Activated CD4-positive, alpha-beta memory T cell treated with anti-CD3 and anti-CD28 coated beads, Interleukin-2, amount 10 ng/mL, durations not matched to agents 7 days and 5 days (primary cell): Measurements from ENCODE around the gene SLC25A51. TPM values are rescaled to one million over a fixed set of nuclear protein-coding genes. Genes with fewer than 3 reads are reported as not detected.

Source experiments
- CTCF ChIA-PET: fragments of 350-600 bp; sonication (Branson Sonifier 250); formaldehyde crosslinking; loops from one replicate; lab custom pipeline; 2021; ENCODE audit warnings: antibody characterized with exemption, inconsistent platforms; lab: Charles Lee
- POLR2A ChIA-PET: fragments of 350-600 bp; sonication (Branson Sonifier 250); formaldehyde crosslinking; loops from one replicate; lab custom pipeline; 2021; ENCODE audit warnings: antibody characterized with exemption; lab: Charles Lee
- DNase-seq: peaks from one replicate; pipeline ENCODE4 v3.0.0-alpha.2; 2020
- H3K27ac Mint-ChIP-seq: one replicate; pipeline ENCODE4 v1.8.0; 2021; ENCODE audit warnings: mild to moderate bottlenecking, mixed read lengths
- H3K27me3 Mint-ChIP-seq: one replicate; pipeline ENCODE4 v1.8.0; 2021; ENCODE audit warnings: mixed read lengths
- H3K36me3 Mint-ChIP-seq: one replicate; pipeline ENCODE4 v1.8.0; 2021; ENCODE audit warnings: low read depth, mixed read lengths
- H3K4me1 Mint-ChIP-seq: one replicate; pipeline ENCODE4 v1.8.0; 2021; ENCODE audit warnings: mixed read lengths
- H3K4me3 Mint-ChIP-seq: one replicate; pipeline ENCODE4 v1.8.0; 2021; ENCODE audit warnings: mild to moderate bottlenecking, mixed read lengths
- H3K9me3 Mint-ChIP-seq: one replicate; pipeline ENCODE4 v1.8.0; 2021; ENCODE audit warnings: mixed read lengths
- total RNA-seq, 2 experiments: library from RNA; stranded (reverse); gene quantifications; one replicate each; pipeline ENCODE4 v1.2.3, GENCODE V29; 2021

Gene SLC25A51
- total RNA-seq, 2 experiments from 2014 or later = 28.4 to 29.3 TPM

DNA sequence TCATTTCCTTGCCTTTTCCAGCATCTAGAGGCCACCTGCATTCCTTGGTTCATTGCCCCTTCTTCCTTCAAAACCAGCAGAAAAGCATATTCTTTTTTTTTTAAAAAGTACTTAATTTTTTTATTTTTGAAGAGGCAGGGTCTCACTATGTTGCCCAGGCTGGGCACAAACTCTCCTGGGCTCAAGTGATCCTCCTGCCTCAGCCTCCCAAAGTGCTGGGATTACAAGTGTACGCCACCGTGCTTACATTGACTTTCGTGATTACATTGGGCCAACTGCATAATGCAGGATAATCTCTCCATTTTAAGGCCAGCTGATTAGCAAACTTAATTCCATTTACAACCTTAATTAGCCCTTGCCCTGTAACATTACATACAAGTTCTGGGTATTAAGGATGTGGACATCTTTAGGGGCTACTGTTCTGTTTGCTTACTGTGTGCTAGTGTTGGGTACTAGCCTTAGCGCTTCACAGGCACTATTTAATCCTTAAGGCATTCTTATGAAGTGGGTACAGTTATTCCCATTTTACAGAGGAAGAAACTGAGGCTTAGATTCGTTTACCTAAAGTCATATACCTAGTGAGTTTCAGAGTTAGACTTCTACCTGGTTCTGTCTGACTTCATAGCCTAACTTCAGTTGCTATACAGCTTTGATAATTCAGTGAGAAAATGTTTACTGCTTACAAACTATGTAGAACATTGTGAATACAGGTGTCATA is 33.7 kb downstream of the SLC25A51 start:
- Mint-ChIP-seq H3K27me3 (no peaks in the 10 kb centered on the region), H3K36me3 (peaks cover 2% of the 10 kb centered on the region), H3K4me1 (no peaks in the 10 kb centered on the region), H3K27ac (no peak overlapping the region), H3K9me3 (no peaks in the 10 kb centered on the region), H3K4me3 (no peak overlapping the region)
- CTCF ChIA-PET = no interaction called here
- POLR2A ChIA-PET = no interaction called here
- no peak for DNase-seq

DNA sequence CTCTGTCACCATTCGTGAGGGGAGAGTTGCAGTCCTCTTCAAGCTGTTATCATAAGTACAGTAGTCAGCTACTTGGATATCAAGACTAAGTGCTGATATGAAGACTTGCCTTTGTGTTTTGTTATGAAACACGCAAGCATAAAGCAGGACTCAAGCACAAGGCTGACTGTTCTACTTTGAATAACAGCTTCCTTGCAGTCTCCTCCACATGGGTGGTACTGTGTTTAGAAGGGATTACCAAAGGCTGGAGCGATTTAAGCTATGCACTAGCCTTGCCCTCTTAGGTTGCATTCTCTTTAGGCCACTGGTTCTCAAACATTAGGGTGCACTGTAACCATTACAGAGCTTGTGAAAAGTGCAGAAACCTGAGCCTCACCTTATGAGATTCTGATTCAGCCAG is 41.4 kb downstream of the SLC25A51 start:
- no peak overlapping the region for H3K4me3 Mint-ChIP-seq

DNA sequence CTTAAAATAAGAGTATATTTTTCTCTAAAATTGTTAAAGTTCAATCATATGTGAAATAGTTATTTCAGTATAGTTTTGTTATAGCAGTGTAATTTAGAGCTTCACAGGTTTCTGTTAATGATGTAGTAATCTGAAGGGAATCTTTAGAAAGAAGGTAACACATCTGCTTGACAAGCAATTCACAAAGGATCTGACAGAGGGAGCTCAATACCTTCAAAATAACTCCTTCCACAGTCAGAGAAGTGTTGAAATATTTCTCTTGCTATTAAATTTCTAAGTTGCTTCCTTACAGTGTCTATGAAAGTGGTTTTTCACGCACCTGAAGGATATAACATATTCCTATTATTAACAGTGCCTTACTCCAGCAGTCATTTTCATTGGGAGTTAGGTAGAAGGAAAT is 44.9 kb downstream of the SLC25A51 start:
- H3K36me3 Mint-ChIP-seq = peaks cover 24% of the 10 kb centered on the region

More for the DNA sequence above, 41.4 kb downstream of the SLC25A51 start:
- no peak overlapping the region for H3K27ac Mint-ChIP-seq
- H3K36me3 Mint-ChIP-seq = peaks cover 20% of the 10 kb centered on the region
- H3K27me3 Mint-ChIP-seq = no peaks in the 10 kb centered on the region
- no peak for DNase-seq
- H3K4me1 Mint-ChIP-seq = no peaks in the 10 kb centered on the region
- ChIA-PET POLR2A (no interaction called here), CTCF (no interaction called here)
- H3K9me3 Mint-ChIP-seq = no peaks in the 10 kb centered on the region

DNA sequence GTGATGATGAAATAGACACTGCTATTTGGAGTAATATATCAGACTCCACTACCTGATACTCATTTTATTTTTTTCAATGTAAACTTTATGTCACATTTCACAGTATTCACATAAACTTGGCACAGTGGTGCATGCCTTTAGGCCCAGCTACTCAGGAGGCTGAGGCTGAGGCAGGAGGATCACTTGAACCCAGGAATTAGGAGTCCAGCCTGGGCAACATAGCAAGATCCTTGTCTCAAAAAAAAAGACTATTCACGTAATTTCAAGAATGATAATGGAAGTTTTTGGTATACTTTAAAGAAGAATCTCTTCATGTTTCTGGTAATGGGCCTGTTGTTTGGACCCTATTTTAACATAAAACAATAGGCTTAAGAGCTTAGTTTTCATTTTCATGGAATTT is 47.4 kb downstream of the SLC25A51 start:
- Mint-ChIP-seq H3K4me1 (no peaks in the 10 kb centered on the region), H3K27ac (no peak overlapping the region), H3K36me3 (peaks cover 20% of the 10 kb centered on the region), H3K4me3 (no peak overlapping the region), H3K9me3 (no peaks in the 10 kb centered on the region), H3K27me3 (no peaks in the 10 kb centered on the region)
- DNase-seq = no peak
- CTCF ChIA-PET = interaction anchor here (0.5 kb wide), 1 partner anchor 30 kb away, joined by 4 read pairs; no protein-coding TSS in a partner anchor
- POLR2A ChIA-PET = no interaction called here

More for the DNA sequence above, 44.9 kb downstream of the SLC25A51 start:
- Mint-ChIP-seq H3K27me3 (no peaks in the 10 kb centered on the region), H3K27ac (no peak overlapping the region), H3K9me3 (no peaks in the 10 kb centered on the region), H3K4me3 (no peak overlapping the region), H3K4me1 (no peaks in the 10 kb centered on the region)
- ChIA-PET CTCF (interaction anchor here (0.8 to 1.1 kb wide), 3 partner anchors 42 to 58 kb away, joined by 3 to 4 read pairs (median 3); no protein-coding TSS in a partner anchor), POLR2A (no interaction called here)
- no peak for DNase-seq

DNA sequence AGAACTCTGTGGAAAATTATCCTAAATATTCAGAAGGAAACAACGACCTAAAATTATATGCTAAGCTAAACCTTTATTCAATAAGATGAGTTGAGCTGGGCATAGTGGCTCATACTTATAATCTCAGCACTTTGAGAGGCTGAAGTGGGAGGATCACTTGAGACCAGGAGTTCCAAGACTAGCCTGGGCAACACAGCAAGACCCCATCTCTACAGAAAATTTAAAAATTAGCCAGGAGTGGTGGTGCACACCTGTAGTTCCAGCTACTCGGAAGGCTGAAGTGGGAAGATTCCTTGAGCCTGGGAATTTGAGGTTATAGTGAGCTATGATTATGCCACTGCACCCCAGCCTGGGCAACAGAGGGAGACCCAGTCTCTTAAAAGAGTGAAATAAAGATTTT is 51.7 kb downstream of the SLC25A51 start:
- no peak overlapping the region for H3K27ac Mint-ChIP-seq
- no peaks in the 10 kb centered on the region for H3K9me3 Mint-ChIP-seq
- ChIA-PET POLR2A (interaction anchor here (0.7 kb wide), 1 partner anchor 219 kb away, joined by 3 read pairs; no protein-coding TSS in a partner anchor), CTCF (no interaction called here)
- H3K4me1 Mint-ChIP-seq = no peaks in the 10 kb centered on the region
- no peak overlapping the region for H3K4me3 Mint-ChIP-seq
- peaks cover 7% of the 10 kb centered on the region for H3K36me3 Mint-ChIP-seq
- H3K27me3 Mint-ChIP-seq = no peaks in the 10 kb centered on the region
- no peak for DNase-seq

DNA sequence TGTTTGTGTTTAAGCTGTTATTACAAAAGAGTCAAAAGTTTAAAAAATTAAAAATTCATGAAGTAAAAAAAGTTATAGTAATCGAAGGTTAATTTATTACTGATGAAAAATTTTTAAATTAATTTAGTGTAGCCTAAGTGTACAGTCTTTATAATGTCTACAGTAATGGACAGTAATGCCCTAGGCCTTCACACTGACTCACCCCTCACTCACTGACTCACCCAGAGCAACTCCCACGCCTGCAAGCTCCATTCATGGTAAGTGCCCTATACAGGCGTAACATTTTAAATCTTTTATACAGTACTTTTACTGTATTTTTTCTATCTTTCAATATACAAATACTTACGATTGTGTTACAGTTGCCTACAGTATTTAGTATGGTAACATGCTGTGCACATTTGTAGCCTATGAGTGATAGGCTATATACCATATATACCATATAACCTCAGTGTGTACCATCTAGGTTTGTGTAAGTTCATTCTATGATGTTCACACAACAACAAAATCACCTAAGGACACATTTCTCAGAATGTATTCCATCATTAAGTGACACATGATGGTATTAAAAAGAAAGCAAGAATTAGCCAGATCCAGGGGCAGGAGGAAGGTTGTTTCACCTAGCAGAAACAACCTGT is 63.2 kb downstream of the SLC25A51 start:
- CTCF ChIA-PET = no interaction called here
- Mint-ChIP-seq H3K36me3 (peaks cover 8% of the 10 kb centered on the region), H3K27ac (no peak overlapping the region), H3K4me1 (peaks cover 9% of the 10 kb centered on the region), H3K27me3 (no peaks in the 10 kb centered on the region), H3K4me3 (no peak overlapping the region), H3K9me3 (no peaks in the 10 kb centered on the region)
- no peak for DNase-seq
- POLR2A ChIA-PET = no interaction called here

DNA sequence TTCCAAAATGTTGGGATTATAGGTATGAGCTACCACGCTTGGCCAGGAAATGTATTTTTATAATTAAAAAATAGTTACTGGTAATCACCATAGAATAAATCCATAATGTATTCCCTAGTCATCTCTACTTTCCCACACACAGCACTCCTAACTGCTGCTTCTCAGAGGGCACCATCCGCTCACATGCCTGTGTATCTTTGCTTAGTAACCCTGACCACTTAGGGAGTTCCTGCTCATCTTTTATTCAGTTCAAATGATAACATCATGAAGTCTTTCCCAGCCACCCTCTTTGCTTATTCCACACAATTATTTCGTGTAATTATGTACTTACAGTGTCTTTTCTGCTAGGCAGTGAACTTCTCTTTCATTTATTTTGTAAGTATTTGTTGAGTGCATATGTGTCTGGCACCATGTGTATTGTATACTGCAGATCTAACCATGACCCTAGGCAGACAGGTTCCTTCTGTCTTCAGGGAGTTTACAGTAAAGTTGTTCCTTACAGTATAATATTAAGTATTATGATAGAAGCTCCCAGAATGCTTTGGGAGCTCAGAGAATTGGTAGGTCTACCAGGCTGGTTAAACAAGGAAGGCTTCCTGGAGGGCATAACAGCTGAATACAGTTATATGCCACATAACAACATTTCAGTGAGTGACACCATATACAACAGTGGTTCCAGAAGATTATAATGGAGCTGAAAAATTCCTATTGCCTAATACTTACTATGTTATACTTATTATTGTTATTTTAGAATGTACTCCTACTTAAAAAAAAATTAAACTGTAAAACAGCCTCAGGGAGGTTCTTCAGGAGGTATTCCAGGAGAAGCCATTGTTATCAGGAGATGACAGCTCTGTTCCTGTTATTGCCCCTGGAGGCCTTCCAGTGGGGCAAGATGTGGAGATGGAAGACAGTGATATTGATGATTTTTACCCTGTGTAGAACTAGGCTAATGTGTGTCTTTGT is 64.1 kb downstream of the SLC25A51 start:
- H3K4me3 Mint-ChIP-seq = no peak overlapping the region
- POLR2A ChIA-PET = no interaction called here
- DNase-seq = no peak

More for the DNA sequence above, 64.1 kb downstream of the SLC25A51 start:
- Mint-ChIP-seq H3K36me3 (peaks cover 2% of the 10 kb centered on the region), H3K27ac (no peak overlapping the region), H3K27me3 (no peaks in the 10 kb centered on the region), H3K9me3 (no peaks in the 10 kb centered on the region), H3K4me1 (peaks cover 9% of the 10 kb centered on the region)
- CTCF ChIA-PET = no interaction called here

Other genes with a start within 250 kb of the SLC25A51 start
- 10 to 100 TPM; 11.8 to 14.2 TPM for gene TRMT10B, start 150.3 kb downstream of the SLC25A51 start, total RNA-seq
- 10 to 100 TPM; 66.6 to 69.6 TPM for gene EXOSC3, start 119.1 kb downstream of the SLC25A51 start, total RNA-seq
- 10 to 100 TPM; 18.7 to 20.7 TPM for gene DCAF10, start 103.3 kb downstream of the SLC25A51 start, total RNA-seq
- 1 to 10 TPM in 1 of 2 experiments, under 1 TPM in 1; 0.93 to 1.0 TPM for gene SHB, start 165.1 kb upstream of the SLC25A51 start, total RNA-seq